Measurements from ENCODE around the gene PAFAH2. TPM values are rescaled to one million over a fixed set of nuclear protein-coding genes. Genes with fewer than 3 reads are reported as not detected.

The PAFAH2 gene
- total RNA-seq, 1 donor from 2014 or later = 7.1 TPM

GRCh38 chr1:25912076-25912831 is 85.6 kb downstream of the PAFAH2 start:
- Histone ChIP-seq H3K27ac (no peak overlapping the region), H3K9me3 (no peaks in the 10 kb centered on the region), H3K27me3 (no peaks in the 10 kb centered on the region), H3K36me3 (no peaks in the 10 kb centered on the region), H3K4me3 (no peak overlapping the region), H3K4me1 (no peaks in the 10 kb centered on the region)
- no peak for DNase-seq (ENCODE audit: extremely low spot score in 2 of 2)
- intact Hi-C loops (cut with DNase I) = no loop called here
- no peak for TF ChIP-seq POLR2AphosphoS5 (IDR thresholded peaks at IDR 0.05; ENCODE audit: insufficient read depth in 1 of 2, low read depth in 1 of 2)
- TF ChIP-seq POLR2A (IDR thresholded peaks at IDR 0.05) = no peak
- TF ChIP-seq, protein P1, sequence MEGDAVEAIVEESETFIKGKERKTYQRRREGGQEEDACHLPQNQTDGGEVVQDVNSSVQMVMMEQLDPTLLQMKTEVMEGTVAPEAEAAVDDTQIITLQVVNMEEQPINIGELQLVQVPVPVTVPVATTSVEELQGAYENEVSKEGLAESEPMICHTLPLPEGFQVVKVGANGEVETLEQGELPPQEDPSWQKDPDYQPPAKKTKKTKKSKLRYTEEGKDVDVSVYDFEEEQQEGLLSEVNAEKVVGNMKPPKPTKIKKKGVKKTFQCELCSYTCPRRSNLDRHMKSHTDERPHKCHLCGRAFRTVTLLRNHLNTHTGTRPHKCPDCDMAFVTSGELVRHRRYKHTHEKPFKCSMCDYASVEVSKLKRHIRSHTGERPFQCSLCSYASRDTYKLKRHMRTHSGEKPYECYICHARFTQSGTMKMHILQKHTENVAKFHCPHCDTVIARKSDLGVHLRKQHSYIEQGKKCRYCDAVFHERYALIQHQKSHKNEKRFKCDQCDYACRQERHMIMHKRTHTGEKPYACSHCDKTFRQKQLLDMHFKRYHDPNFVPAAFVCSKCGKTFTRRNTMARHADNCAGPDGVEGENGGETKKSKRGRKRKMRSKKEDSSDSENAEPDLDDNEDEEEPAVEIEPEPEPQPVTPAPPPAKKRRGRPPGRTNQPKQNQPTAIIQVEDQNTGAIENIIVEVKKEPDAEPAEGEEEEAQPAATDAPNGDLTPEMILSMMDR (IDR thresholded peaks at IDR 0.05) = no peak

DNA sequence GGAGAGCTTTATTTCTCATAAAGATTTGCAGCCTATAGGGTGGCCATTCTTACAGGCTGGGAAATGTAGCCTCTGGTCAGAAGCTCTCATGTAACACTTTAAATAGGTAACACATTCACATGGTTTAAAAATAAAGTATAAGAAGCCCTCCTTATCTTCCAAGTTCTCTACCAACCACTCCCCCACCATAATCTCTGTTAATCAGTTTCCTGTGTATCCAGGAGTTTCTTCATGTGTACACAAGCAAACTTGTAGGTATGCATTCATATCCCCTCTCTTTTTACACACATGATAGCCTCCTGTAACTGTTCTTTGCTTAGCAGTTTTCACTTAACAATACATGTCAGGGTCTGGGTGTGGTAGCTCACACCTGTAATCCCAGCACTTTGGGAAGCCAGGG is 86.7 kb downstream of the PAFAH2 start:
- peaks cover 10% of the 10 kb centered on the region for H3K4me1 ChIP-seq
- DNase-seq (ENCODE audit: extremely low spot score in 2 of 2) = no peak
- no peaks in the 10 kb centered on the region for H3K36me3 ChIP-seq
- intact Hi-C loops (cut with DNase I) = no loop called here
- H3K27ac ChIP-seq = no peak overlapping the region
- TF ChIP-seq POLR2AphosphoS5 (IDR thresholded peaks at IDR 0.05; ENCODE audit: insufficient read depth in 1 of 2, low read depth in 1 of 2) = no peak
- TF ChIP-seq, protein P1 (IDR thresholded peaks at IDR 0.05) = no peak
- no peak for TF ChIP-seq POLR2A (IDR thresholded peaks at IDR 0.05)
- H3K27me3 ChIP-seq = no peaks in the 10 kb centered on the region
- no peaks in the 10 kb centered on the region for H3K9me3 ChIP-seq
- no peak overlapping the region for H3K4me3 ChIP-seq

Small RNA genes within 50 kb of the gene (small RNA-seq; reads per million reads assigned to genes)
- gene RF00283 (not detected), gene RF00492 (not detected), gene RNU6-110P (not detected)

Other genes with a start within 250 kb of the PAFAH2 start
- 39.0 TPM for gene SELENON, start 197.9 kb downstream of the PAFAH2 start, total RNA-seq
- gene MTFR1L, start 178.1 kb downstream of the PAFAH2 start, total RNA-seq = 55.7 TPM
- gene AUNIP, start 138.6 kb downstream of the PAFAH2 start, total RNA-seq = 1.5 TPM
- 7.1 TPM for gene PAQR7, start 122.4 kb downstream of the PAFAH2 start, total RNA-seq
- 91.8 TPM for gene STMN1, start 91.6 kb downstream of the PAFAH2 start, total RNA-seq
- gene EXTL1, start 23.7 kb upstream of the PAFAH2 start, total RNA-seq = 0.74 TPM
- not detected for gene SLC30A2, start 48.1 kb upstream of the PAFAH2 start, total RNA-seq
- gene TRIM63, start 69.6 kb upstream of the PAFAH2 start, total RNA-seq = not detected
- 5.6 TPM for gene PDIK1L, start 113.8 kb upstream of the PAFAH2 start, total RNA-seq
- 4.2 TPM for gene FAM110D, start 161.0 kb upstream of the PAFAH2 start, total RNA-seq
- not detected for gene C1orf232, start 170.9 kb upstream of the PAFAH2 start, total RNA-seq
- gene ZNF593, start 171.8 kb upstream of the PAFAH2 start, total RNA-seq = 18.7 TPM
- gene ZNF593OS, start 173.8 kb upstream of the PAFAH2 start, total RNA-seq = not detected
- 21.9 TPM for gene CNKSR1, start 179.4 kb upstream of the PAFAH2 start, total RNA-seq
- not detected for gene CATSPER4, start 192.5 kb upstream of the PAFAH2 start, total RNA-seq
- gene CEP85, start 236.1 kb upstream of the PAFAH2 start, total RNA-seq = 9.1 TPM